Liver (tissue), 3 donors: ENCODE measurements around the gene CHRM2.

Source experiments
- ATF3 ChIP-seq: IDR thresholded peaks from 2 replicates; pipeline ENCODE4 v1.6.1; 2016; ENCODE audit warnings: antibody characterized with exemption
- CTCF ChIP-seq: fragments of 150-350 bp; IDR thresholded peaks from 2 replicates; pipeline ENCODE4 v1.5.1; 2017; ENCODE audit warnings: improper control_type of control experiment, low read depth, low read length; ENCODE audit not compliant: missing input control
- EGR1 ChIP-seq, 2 donors: IDR thresholded peaks; 2 replicates each; pipeline ENCODE4 v1.6.1; 2016 to 2018; ENCODE audit warnings: antibody characterized with exemption in 2 of 2, low read depth in 2 of 2
- FOXA2 ChIP-seq: IDR thresholded peaks from 2 replicates; pipeline ENCODE4 v1.6.1; 2016; ENCODE audit warnings: antibody characterized with exemption
- JUND ChIP-seq, 2 donors: IDR thresholded peaks; 2 replicates each; pipeline ENCODE4 v1.6.1; 2016; ENCODE audit warnings: antibody characterized with exemption in 2 of 2
- RXRA ChIP-seq, 2 donors: IDR thresholded peaks; 2 replicates each; pipeline ENCODE4 v1.6.1; 2017 to 2018; ENCODE audit warnings: antibody characterized with exemption in 2 of 2, mild to moderate bottlenecking in 1 of 2
- SP1 ChIP-seq: IDR thresholded peaks from 2 replicates; pipeline ENCODE4 v1.6.1; 2018; ENCODE audit warnings: antibody characterized with exemption, mild to moderate bottlenecking
- ZBTB33 ChIP-seq: IDR thresholded peaks from 2 replicates; pipeline ENCODE4 v1.6.1; 2016; ENCODE audit warnings: antibody characterized with exemption
- donor health status: healthy.
- donor health status: healthy.

- TF ChIP-seq ATF3 (no peak), SP1 (no peak), CTCF (no peak), EGR1 (IDR thresholded peaks at IDR 0.05; ENCODE audit: low read depth in 2 of 2) (no peak), JUND (IDR thresholded peaks at IDR 0.05) (no peak), ZBTB33 (no peak), FOXA2 (no peak), RXRA (IDR thresholded peaks at IDR 0.05) (no peak)
These were observed 103.3 kb downstream of the CHRM2 start for GRCh38 chr7:136971776-136972175.
